ENCODE results near the gene SFXN4. TPM values are rescaled to one million over a fixed set of nuclear protein-coding genes. Genes with fewer than 3 reads are reported as not detected.

Gene SFXN4
- total RNA-seq, 1 donor from 2014 or later: 19.9 TPM

- Mint-ChIP-seq H3K36me3 (ENCODE audit: low read depth) (peaks cover 6% of the 10 kb centered on the region), H3K9me3 (no peaks in the 10 kb centered on the region), H3K27me3 (ENCODE audit: low read depth) (no peaks in the 10 kb centered on the region), H3K27ac (ENCODE audit: unreplicated experiment) (no peak overlapping the region), H3K4me3 (no peak overlapping the region), H3K4me1 (no peaks in the 10 kb centered on the region)
- TF ChIP-seq CTCF (conservative IDR thresholded peaks at IDR 0.05): no peak
- DNase-seq (ENCODE audit: low read depth, low spot score): no peak
These were observed 45.1 kb downstream of the SFXN4 start for GRCh38 chr10:119120413-119120867.

- H3K4me3 Mint-ChIP-seq: no peak overlapping the region
- H3K9me3 Mint-ChIP-seq: no peaks in the 10 kb centered on the region
- H3K27ac Mint-ChIP-seq (ENCODE audit: unreplicated experiment): no peak overlapping the region
- no peak for TF ChIP-seq CTCF (conservative IDR thresholded peaks at IDR 0.05)
- no peaks in the 10 kb centered on the region for H3K4me1 Mint-ChIP-seq
- peaks cover 6% of the 10 kb centered on the region for H3K36me3 Mint-ChIP-seq (ENCODE audit: low read depth)
- no peaks in the 10 kb centered on the region for H3K27me3 Mint-ChIP-seq (ENCODE audit: low read depth)
- DNase-seq (ENCODE audit: low read depth, low spot score): no peak
These were observed 46.1 kb downstream of the SFXN4 start for GRCh38 chr10:119119400-119119799.

- H3K27ac Mint-ChIP-seq (ENCODE audit: unreplicated experiment): no peak overlapping the region
These were observed 47.3 kb downstream of the SFXN4 start for GRCh38 chr10:119118231-119118630.

GRCh38 chr10:119116326-119116951, 49.1 kb downstream of the SFXN4 start:
- H3K27ac Mint-ChIP-seq (ENCODE audit: unreplicated experiment): no peak overlapping the region
- H3K4me1 Mint-ChIP-seq: no peaks in the 10 kb centered on the region
- peaks cover 3% of the 10 kb centered on the region for H3K36me3 Mint-ChIP-seq (ENCODE audit: low read depth)
- TF ChIP-seq CTCF (conservative IDR thresholded peaks at IDR 0.05): no peak
- DNase-seq (ENCODE audit: low read depth, low spot score): no peak
- no peaks in the 10 kb centered on the region for H3K27me3 Mint-ChIP-seq (ENCODE audit: low read depth)
- H3K9me3 Mint-ChIP-seq: no peaks in the 10 kb centered on the region
- no peak overlapping the region for H3K4me3 Mint-ChIP-seq

More at GRCh38 chr10:119118231-119118630, 47.3 kb downstream of the SFXN4 start:
- no peak for DNase-seq (ENCODE audit: low read depth, low spot score)
- no peak overlapping the region for H3K4me3 Mint-ChIP-seq
- no peaks in the 10 kb centered on the region for H3K9me3 Mint-ChIP-seq
- no peak for TF ChIP-seq CTCF (conservative IDR thresholded peaks at IDR 0.05)
- H3K27me3 Mint-ChIP-seq (ENCODE audit: low read depth): no peaks in the 10 kb centered on the region
- H3K4me1 Mint-ChIP-seq: no peaks in the 10 kb centered on the region
- peaks cover 6% of the 10 kb centered on the region for H3K36me3 Mint-ChIP-seq (ENCODE audit: low read depth)

- Mint-ChIP-seq H3K4me1 (no peaks in the 10 kb centered on the region), H3K36me3 (ENCODE audit: low read depth) (peaks cover 3% of the 10 kb centered on the region), H3K27me3 (ENCODE audit: low read depth) (no peaks in the 10 kb centered on the region), H3K9me3 (no peaks in the 10 kb centered on the region), H3K27ac (ENCODE audit: unreplicated experiment) (no peak overlapping the region), H3K4me3 (no peak overlapping the region)
- no peak for DNase-seq (ENCODE audit: low read depth, low spot score)
- TF ChIP-seq CTCF (conservative IDR thresholded peaks at IDR 0.05): no peak
These were observed 49.6 kb downstream of the SFXN4 start for GRCh38 chr10:119115926-119116325.
